Prostate gland (tissue), 2 donors: Measurements from ENCODE around the gene SCARF1. TPM values are rescaled to one million over a fixed set of nuclear protein-coding genes. Genes with fewer than 3 reads are reported as not detected.

ENCODE experiments used
- DNase-seq: peaks from one replicate; pipeline ENCODE4 v3.0.0-alpha.2; 2019; ENCODE audit warnings: low spot score
- H3K27ac ChIP-seq, 2 donors: fragments of 200-600 bp; sonication (generic); 2 replicates each; pipeline ENCODE4 v1.5.1; 2017 to 2019
- H3K27me3 ChIP-seq: fragments of 200-600 bp; sonication (generic); replicated peaks from 2 replicates; pipeline ENCODE4 v1.5.1; 2019; ENCODE audit not compliant: insufficient read depth
- H3K36me3 ChIP-seq, 2 donors: fragments of 200-600 bp; sonication (generic); 1 replicate in 1 of 2; 2 replicates in 1 of 2; pipeline versions ENCODE4 v1.5.1 to v1.8.1; 2017 to 2019
- H3K4me1 ChIP-seq: fragments of 200-600 bp; sonication (generic); replicated peaks from 2 replicates; pipeline ENCODE4 v1.5.1; 2019
- H3K4me3 ChIP-seq, 2 donors: fragments of 200-600 bp; sonication (generic); 2 replicates each; pipeline ENCODE4 v1.5.1; 2017 to 2019
- H3K9me3 ChIP-seq: fragments of 200-600 bp; sonication (generic); 2 replicates; pipeline ENCODE4 v1.5.1; 2017
- POLR2A ChIP-seq: fragments of 450-650 bp; IDR thresholded peaks from one replicate; pipeline ENCODE4 v1.6.1; 2016; ENCODE audit warnings: antibody characterized with exemption, mild to moderate bottlenecking
- POLR2AphosphoS5 ChIP-seq: sonication (generic); formaldehyde crosslinking; IDR thresholded peaks from one replicate; pipeline ENCODE4 v1.6.1; 2017; ENCODE audit warnings: antibody characterized with exemption
- WGBS: methylation state at CpG from one replicate; pipeline ENCODE4 v1.1.5; 2018; 5-methylcytosine and 5-hydroxymethylcytosine counted together
- intact Hi-C: fragments of 100-400 bp; cut with DNase I; formaldehyde crosslinking; loops from one replicate; pipeline ENCODE4 v1.14.2; 2022
- total RNA-seq, 2 donors: library from RNA; depleted of rRNA; stranded (reverse); fragments of >200 nt; gene quantifications; one replicate each; pipeline ENCODE4 v1.1.0, GENCODE V29; 2016
- TF ChIP-seq, protein P1 (sequence below), 4 experiments: fragments of 200-600 bp in 2 of 4; fragments of 450-650 bp in 2 of 4; sonication (generic) in 2 of 4; IDR thresholded peaks; 1 replicate in 3 of 4; 2 replicates in 1 of 4; pipeline ENCODE4 v1.5.1; 2016 to 2019; ENCODE audit warnings: antibody characterized with exemption in 4 of 4, mild to moderate bottlenecking in 2 of 4, moderate library complexity in 2 of 4

SCARF1 gene
- total RNA-seq, 2 donors from 2014 or later, result 11.0 to 14.5 TPM

DNA sequence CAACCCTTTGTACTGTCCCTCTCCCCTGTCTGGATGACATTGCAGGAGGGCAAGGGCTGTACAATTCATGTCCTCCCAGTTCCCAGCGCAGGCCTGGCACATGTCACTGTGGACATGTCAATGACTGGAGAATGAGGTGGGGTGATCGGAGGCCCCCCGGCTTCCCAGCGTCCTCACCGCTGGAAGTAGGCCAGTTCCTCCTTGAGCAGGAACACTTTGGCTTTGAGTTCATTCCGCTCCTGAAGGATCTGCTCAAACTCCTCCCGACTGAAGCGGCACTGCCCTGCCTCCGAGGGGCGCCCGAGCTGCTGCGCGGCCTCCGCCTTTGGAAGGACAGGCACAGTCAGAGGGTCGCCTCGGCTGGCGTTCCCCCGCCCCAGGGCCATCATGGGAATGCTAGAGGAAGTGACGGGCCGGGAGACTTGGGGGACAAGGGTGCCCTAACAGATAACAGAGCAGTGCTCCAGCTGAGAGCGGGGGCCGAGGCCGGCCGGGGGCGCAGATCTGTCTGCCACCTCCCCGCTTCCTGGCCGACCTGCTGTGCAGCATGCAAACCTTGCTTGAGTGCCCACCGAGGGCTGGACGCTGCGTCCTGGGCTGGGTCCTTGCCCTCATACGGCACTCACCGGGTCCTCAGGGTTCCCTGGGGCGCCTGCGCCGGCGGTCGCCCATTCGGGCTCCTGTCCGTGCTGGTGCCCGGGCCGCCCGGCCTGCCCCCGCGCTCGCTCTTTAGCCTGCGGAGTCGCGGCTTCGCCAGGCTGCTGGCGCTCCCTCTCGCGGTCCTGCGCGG, 2.8 kb upstream of the SCARF1 start:
- Histone ChIP-seq H3K9me3 (no peaks in the 10 kb centered on the region), H3K4me3 (peak overlapping the region; percentile 72 to 77), H3K36me3 (peaks cover 18 to 29% of the 10 kb centered on the region in 2 donors), H3K4me1 (peaks cover 16% of the 10 kb centered on the region), H3K27me3 (no peaks in the 10 kb centered on the region), H3K27ac (peak overlapping the region; percentile 80 to 92)
- TF ChIP-seq, protein P1, sequence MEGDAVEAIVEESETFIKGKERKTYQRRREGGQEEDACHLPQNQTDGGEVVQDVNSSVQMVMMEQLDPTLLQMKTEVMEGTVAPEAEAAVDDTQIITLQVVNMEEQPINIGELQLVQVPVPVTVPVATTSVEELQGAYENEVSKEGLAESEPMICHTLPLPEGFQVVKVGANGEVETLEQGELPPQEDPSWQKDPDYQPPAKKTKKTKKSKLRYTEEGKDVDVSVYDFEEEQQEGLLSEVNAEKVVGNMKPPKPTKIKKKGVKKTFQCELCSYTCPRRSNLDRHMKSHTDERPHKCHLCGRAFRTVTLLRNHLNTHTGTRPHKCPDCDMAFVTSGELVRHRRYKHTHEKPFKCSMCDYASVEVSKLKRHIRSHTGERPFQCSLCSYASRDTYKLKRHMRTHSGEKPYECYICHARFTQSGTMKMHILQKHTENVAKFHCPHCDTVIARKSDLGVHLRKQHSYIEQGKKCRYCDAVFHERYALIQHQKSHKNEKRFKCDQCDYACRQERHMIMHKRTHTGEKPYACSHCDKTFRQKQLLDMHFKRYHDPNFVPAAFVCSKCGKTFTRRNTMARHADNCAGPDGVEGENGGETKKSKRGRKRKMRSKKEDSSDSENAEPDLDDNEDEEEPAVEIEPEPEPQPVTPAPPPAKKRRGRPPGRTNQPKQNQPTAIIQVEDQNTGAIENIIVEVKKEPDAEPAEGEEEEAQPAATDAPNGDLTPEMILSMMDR (IDR thresholded peaks at IDR 0.05), result peak in 2 of 4 experiments; percentile 93 to 96
- no peak for TF ChIP-seq POLR2A
- peak; percentile 32 for DNase-seq
- 7% methylated on average over 53 of the region's 54 CpGs for WGBS
- intact Hi-C loops, result loop anchor here (5.0 kb wide), 1 partner anchor 71 kb away; no protein-coding TSS in a partner anchor

DNA sequence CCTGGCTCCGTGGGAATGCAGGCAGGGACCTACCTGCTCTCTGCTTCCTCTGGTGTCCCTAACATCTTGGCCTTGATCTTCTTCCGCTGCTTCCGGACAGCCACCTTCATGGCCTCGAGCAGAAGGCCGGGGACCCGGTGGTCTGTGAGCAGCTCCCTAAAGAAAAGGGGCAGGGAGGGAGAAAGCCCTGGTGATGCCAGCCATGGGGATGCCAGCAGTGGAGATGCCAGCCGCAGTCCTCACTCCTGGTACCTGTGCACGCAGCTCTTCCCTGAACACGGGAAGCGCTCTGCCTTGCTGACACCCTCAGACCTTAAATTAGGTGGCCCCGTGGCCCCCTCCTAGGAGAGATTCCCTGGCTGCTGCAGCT, 2.3 kb upstream of the SCARF1 start:
- WGBS, result 48% methylated on average over 11 of the region's 11 CpGs
- DNase-seq, result no peak
- Histone ChIP-seq H3K27me3 (no peaks in the 10 kb centered on the region), H3K4me1 (peaks cover 16% of the 10 kb centered on the region), H3K36me3 (peaks cover 13 to 23% of the 10 kb centered on the region in 2 donors), H3K27ac (peak overlapping the region; percentile 80 to 92), H3K9me3 (no peaks in the 10 kb centered on the region), H3K4me3 (no peak overlapping the region)
- intact Hi-C loops, result loop anchor here (5.0 kb wide), 1 partner anchor 70 kb away; no protein-coding TSS in a partner anchor
- TF ChIP-seq POLR2AphosphoS5 (no peak), POLR2A (no peak)
- TF ChIP-seq, protein P1 (IDR thresholded peaks at IDR 0.05), result no peak

DNA sequence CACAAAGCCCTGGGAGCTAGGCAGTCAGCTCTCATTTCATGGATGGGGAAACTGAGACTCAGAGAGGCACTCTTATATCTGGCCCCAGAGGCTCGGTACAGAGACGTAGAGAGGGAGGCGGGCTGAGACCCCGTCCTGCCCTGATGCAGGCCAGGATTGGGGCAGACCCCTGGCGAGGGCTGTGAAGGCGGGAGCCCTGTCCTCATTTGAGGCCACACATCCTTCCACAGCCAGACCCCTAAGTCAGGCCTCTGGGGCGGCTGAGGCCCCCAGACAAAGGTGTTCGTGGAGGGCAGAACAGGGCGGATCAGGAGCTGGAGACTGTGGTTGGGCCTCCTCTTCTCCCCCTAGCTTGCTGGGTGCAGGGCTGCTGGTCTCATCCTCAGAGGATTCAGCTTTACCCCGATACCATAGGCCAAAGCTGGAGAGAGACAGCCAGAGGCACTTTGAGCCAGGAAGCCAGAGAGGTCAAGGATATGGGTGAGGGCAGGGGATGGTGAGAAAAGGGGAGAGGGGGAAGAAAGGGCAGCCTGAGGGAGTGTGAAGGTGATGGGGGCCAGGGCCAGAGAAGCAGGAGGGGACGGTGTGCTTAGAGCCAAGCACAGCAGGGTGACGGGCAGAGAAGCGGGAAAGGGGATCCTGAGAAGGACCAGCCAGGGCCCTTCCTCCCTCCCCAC, 805 bp upstream of the SCARF1 start:
- Histone ChIP-seq H3K4me3 (no peak overlapping the region), H3K27me3 (no peaks in the 10 kb centered on the region), H3K9me3 (no peaks in the 10 kb centered on the region), H3K36me3 (peaks cover 1 to 8% of the 10 kb centered on the region in 2 donors), H3K4me1 (peaks cover 16% of the 10 kb centered on the region), H3K27ac (no peak overlapping the region)
- intact Hi-C loops, result loop anchor here (5.0 kb wide), 1 partner anchor 69 kb away; no protein-coding TSS in a partner anchor
- no peak for TF ChIP-seq POLR2A
- TF ChIP-seq, protein P1 (IDR thresholded peaks at IDR 0.05), result no peak
- no peak for TF ChIP-seq POLR2AphosphoS5
- WGBS, result 82% methylated on average over 13 of the region's 13 CpGs
- no peak for DNase-seq

DNA sequence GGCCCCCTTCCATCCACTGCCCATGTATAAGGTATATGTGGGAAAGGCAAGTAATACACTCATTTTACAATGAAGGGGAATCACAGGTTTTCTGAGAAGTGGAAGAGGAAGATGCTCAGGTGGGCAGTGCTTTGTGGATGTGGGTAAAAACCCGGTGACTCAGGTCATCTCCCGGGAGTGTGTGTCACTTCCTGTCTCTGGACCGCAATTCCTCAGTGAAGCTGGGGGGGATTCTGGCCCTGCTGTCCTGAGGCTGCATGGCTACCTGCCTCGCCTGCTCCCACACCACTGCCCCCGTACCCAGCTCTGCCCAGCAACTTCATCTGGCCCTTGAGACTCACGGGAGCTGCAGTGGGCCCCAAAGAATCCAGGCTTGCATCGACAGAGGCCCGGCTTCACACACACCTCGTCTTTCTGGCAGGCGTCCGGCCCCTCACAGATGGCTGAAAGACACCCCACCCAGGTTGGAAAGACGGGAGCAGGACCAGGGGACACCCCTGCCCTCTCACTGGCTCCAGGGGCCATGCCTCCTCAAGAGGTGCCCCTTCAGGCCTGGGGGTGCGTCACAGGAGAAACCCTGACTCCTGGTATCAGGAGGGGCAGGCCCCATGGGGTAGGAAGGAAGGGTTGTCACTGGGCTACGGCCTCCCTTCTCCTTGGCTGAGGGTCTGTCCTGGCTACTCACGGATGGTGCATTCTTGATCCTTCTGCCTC, 882 bp downstream of the SCARF1 start:
- H3K36me3 ChIP-seq, result no peaks in the 10 kb centered on the region
- H3K9me3 ChIP-seq, result no peaks in the 10 kb centered on the region
- no peaks in the 10 kb centered on the region for H3K27me3 ChIP-seq
- DNase-seq, result no peak
- 77% methylated on average over 15 of the region's 15 CpGs for WGBS
- intact Hi-C loops, result loop anchor here (5.0 kb wide), 1 partner anchor 67 kb away; no protein-coding TSS in a partner anchor
- H3K27ac ChIP-seq, result peak overlapping the region in 1 of 2 donors; percentile 19
- TF ChIP-seq, protein P1 (IDR thresholded peaks at IDR 0.05), result no peak
- no peak for TF ChIP-seq POLR2A
- TF ChIP-seq POLR2AphosphoS5, result no peak
- peak overlapping the region in 1 of 2 donors; percentile 10 for H3K4me3 ChIP-seq
- H3K4me1 ChIP-seq, result peaks cover 11% of the 10 kb centered on the region
